NCI-H345 treated with DMSO at 0.1 percent for 48 hours (cell line): Measurements from ENCODE around the gene GUCY1A1.

Experiments
- DNase-seq: peaks from one replicate; lab custom pipeline; 2025; ENCODE audit not compliant: unreplicated experiment; lab: John Stamatoyannopoulos, UW

Gene GUCY1A1

GRCh38 chr4:155769090-155769489 is 102.4 kb downstream of the GUCY1A1 start:
- no peak for DNase-seq

- no peak for DNase-seq
These were observed 106.0 kb downstream of the GUCY1A1 start for GRCh38 chr4:155772459-155773195.

- DNase-seq = no peak
These were observed 106.7 kb downstream of the GUCY1A1 start for GRCh38 chr4:155773196-155773800.

- DNase-seq = no peak
These were observed 107.4 kb downstream of the GUCY1A1 start for GRCh38 chr4:155774033-155774432.

GRCh38 chr4:155777971-155778735 is 111.5 kb downstream of the GUCY1A1 start:
- no peak for DNase-seq

GRCh38 chr4:155780775-155781174 is 114.1 kb downstream of the GUCY1A1 start:
- DNase-seq = no peak

GRCh38 chr4:155781249-155781831 is 114.7 kb downstream of the GUCY1A1 start:
- DNase-seq = no peak
